Endodermal cell (in vitro differentiated cells): ENCODE data around the gene NTRK3. TPM values are rescaled to one million over a fixed set of nuclear protein-coding genes. Genes with fewer than 3 reads are reported as not detected.

Experiments used
- DNase-seq: peaks from one replicate; pipeline ENCODE4 v3.0.0-alpha.2; 2017
- H3K27ac ChIP-seq: 2 replicates; pipeline ENCODE4 v1.5.1; 2013; ENCODE audit warnings: mild to moderate bottlenecking, low read depth, low read length, moderate library complexity
- H3K27me3 ChIP-seq: 2 replicates; pipeline ENCODE4 v1.6.1; 2013; ENCODE audit warnings: mild to moderate bottlenecking, low read length, moderate library complexity; ENCODE audit not compliant: insufficient read depth, control insufficient read depth, poor library complexity, severe bottlenecking
- H3K36me3 ChIP-seq: 2 replicates; pipeline ENCODE4 v1.7.0; 2013; ENCODE audit warnings: mild to moderate bottlenecking, low read length, moderate library complexity; ENCODE audit not compliant: control insufficient read depth, insufficient read depth
- H3K4me1 ChIP-seq: one replicate; pipeline ENCODE4 v1.7.0; 2013; ENCODE audit warnings: low read length; ENCODE audit not compliant: control insufficient read depth, insufficient read depth
- H3K4me3 ChIP-seq: 2 replicates; pipeline ENCODE4 v1.5.1; 2013; ENCODE audit warnings: mild to moderate bottlenecking, low read length, moderate library complexity
- H3K9ac ChIP-seq: 2 replicates; pipeline ENCODE4 v1.6.1; 2013; ENCODE audit warnings: mild to moderate bottlenecking, low read length, moderate library complexity; ENCODE audit not compliant: poor library complexity, severe bottlenecking; ENCODE audit errors: extremely low read depth
- H3K9me3 ChIP-seq: 2 replicates; pipeline ENCODE4 v1.6.1; 2013; ENCODE audit warnings: mild to moderate bottlenecking, low read length, moderate library complexity; ENCODE audit not compliant: control insufficient read depth
- H3K27ac Mint-ChIP-seq: 2 replicates; pipeline ENCODE4 v1.8.0; 2020; ENCODE audit warnings: mixed read lengths
- H3K27me3 Mint-ChIP-seq: 2 replicates; pipeline ENCODE4 v1.8.0; 2021; ENCODE audit warnings: mild to moderate bottlenecking, mixed read lengths; ENCODE audit not compliant: insufficient read depth
- H3K36me3 Mint-ChIP-seq: 2 replicates; pipeline ENCODE4 v1.8.0; 2020; ENCODE audit warnings: low read depth, mixed read lengths
- H3K4me1 Mint-ChIP-seq: 2 replicates; pipeline ENCODE4 v1.8.0; 2020; ENCODE audit warnings: mixed read lengths
- H3K4me3 Mint-ChIP-seq: 2 replicates; pipeline ENCODE4 v1.8.0; 2020; ENCODE audit warnings: mild to moderate bottlenecking, moderate library complexity, mixed read lengths
- H3K9me3 Mint-ChIP-seq: 2 replicates; pipeline ENCODE4 v1.8.0; 2020; ENCODE audit warnings: mild to moderate bottlenecking, mixed read lengths
- WGBS, 2 experiments: methylation state at CpG; one replicate each; pipeline versions ENCODE4 v1.1.5 to v1.1.7; 2013; ENCODE audit warnings: missing lambda C conversion rate in 2 of 2, mixed read lengths in 1 of 2; ENCODE audit not compliant: insufficient coverage in 1 of 2, insufficient read length in 1 of 2; 5-methylcytosine and 5-hydroxymethylcytosine counted together
- total RNA-seq, 2 donors: library from RNA; stranded (reverse); fragmentation: NEBNext Ultra II Directional in 1 of 2; extraction: Animal tissue kit (Norgen Biotek cat#: 25700) in 1 of 2; gene quantifications; 2 replicates in 1 of 2; 3 replicates in 1 of 2; pipeline ENCODE4 v1.2.1, GENCODE V29; 2021
- TF ChIP-seq, protein P1 (sequence below): fragments of 200-600 bp; sonication (generic); conservative IDR thresholded peaks from 2 replicates; pipeline ENCODE4 v1.5.0; 2021; ENCODE audit warnings: antibody characterized with exemption, mild to moderate bottlenecking

Gene NTRK3
- total RNA-seq, 2 donors from 2014 or later = 0.11 to 0.86 TPM

DNA sequence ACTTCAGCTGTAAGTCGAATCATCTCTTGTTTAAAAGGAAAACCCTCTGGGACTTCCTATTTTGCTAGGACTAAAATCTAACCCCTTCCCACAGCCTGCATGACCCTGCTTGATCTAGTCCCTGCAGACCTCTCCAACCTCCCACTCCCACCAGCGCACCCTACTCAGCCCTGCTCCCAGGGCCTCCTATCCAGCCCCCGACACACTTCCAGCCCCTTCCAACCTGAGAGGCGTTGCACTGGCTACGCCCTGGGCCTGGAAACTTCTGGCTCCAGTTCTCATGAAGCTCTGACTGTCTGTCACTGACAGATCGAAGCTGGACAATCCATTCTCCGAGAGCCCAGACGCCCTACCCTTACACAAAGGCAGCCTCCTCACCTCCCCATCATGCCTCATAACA is 21.8 kb downstream of the NTRK3 start:
- Histone ChIP-seq H3K9ac (no peak overlapping the region), H3K4me3 (no peak overlapping the region), H3K9me3 (no peaks in the 10 kb centered on the region), H3K27ac (no peak overlapping the region), H3K36me3 (no peaks in the 10 kb centered on the region), H3K27me3 (no peaks in the 10 kb centered on the region), H3K4me1 (no peaks in the 10 kb centered on the region)
- no peaks in the 10 kb centered on the region for H3K9me3 Mint-ChIP-seq
- H3K27ac Mint-ChIP-seq = no peak overlapping the region
- H3K4me3 Mint-ChIP-seq = no peak overlapping the region
- H3K4me1 Mint-ChIP-seq = no peaks in the 10 kb centered on the region
- H3K36me3 Mint-ChIP-seq = no peaks in the 10 kb centered on the region
- 88 to 94% methylated on average over 6 to 8 of the region's 8 CpGs for WGBS, 2 experiments
- DNase-seq = no peak
- peaks cover 5% of the 10 kb centered on the region for H3K27me3 Mint-ChIP-seq
- TF ChIP-seq, protein P1, sequence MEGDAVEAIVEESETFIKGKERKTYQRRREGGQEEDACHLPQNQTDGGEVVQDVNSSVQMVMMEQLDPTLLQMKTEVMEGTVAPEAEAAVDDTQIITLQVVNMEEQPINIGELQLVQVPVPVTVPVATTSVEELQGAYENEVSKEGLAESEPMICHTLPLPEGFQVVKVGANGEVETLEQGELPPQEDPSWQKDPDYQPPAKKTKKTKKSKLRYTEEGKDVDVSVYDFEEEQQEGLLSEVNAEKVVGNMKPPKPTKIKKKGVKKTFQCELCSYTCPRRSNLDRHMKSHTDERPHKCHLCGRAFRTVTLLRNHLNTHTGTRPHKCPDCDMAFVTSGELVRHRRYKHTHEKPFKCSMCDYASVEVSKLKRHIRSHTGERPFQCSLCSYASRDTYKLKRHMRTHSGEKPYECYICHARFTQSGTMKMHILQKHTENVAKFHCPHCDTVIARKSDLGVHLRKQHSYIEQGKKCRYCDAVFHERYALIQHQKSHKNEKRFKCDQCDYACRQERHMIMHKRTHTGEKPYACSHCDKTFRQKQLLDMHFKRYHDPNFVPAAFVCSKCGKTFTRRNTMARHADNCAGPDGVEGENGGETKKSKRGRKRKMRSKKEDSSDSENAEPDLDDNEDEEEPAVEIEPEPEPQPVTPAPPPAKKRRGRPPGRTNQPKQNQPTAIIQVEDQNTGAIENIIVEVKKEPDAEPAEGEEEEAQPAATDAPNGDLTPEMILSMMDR = no peak

DNA sequence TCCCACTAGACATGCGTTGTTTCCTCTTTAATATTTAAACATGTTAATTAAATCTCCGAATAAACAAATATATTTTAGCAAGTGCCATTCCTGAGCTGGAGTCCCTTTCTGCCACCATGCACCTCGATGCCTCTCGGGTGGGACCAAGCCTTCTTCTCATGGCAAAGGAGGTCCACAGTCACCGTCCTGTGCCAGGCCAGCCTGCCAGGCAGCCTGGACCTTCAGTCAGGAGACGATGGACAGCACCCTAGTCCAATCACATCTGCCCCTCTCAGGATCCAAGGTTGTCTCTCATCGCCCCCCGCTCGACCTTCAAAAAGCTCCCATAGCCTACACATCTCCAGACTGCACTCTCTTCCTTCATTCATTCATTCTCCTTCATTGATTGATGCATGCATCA is 22.6 kb downstream of the NTRK3 start:
- no peaks in the 10 kb centered on the region for H3K4me1 Mint-ChIP-seq

DNA sequence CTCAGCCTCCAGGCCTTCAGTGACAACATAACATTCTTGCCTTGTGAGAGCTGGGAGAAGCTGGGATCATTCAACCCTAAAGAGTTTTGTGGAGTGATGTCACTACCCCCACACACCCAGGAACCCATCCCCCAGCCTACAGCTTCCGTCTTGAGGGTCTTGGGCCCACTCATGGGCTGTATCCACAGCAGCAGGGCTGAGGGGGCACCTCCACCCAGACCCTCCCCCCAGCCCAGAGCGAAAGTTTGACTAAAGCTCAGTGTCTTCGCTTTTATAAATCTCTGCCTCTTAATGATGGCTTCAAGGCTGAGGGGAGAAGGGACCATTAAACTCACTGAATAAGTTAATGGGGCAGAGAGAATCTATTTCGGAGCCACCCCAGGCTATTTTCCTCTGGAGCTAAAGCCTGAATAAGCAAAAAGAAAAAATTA is 23.8 kb downstream of the NTRK3 start:
- Histone ChIP-seq H3K9me3 (no peaks in the 10 kb centered on the region), H3K4me3 (no peak overlapping the region), H3K9ac (no peak overlapping the region), H3K27ac (no peak overlapping the region), H3K4me1 (no peaks in the 10 kb centered on the region), H3K27me3 (no peaks in the 10 kb centered on the region), H3K36me3 (no peaks in the 10 kb centered on the region)
- TF ChIP-seq, protein P1 = no peak
- DNase-seq = no peak
- H3K9me3 Mint-ChIP-seq = peaks cover 4% of the 10 kb centered on the region
- peaks cover 13% of the 10 kb centered on the region for H3K27me3 Mint-ChIP-seq
- H3K4me1 Mint-ChIP-seq = no peaks in the 10 kb centered on the region
- no peaks in the 10 kb centered on the region for H3K36me3 Mint-ChIP-seq
- WGBS, 2 experiments = 89% methylated on average over 2 to 4 of the region's 4 CpGs
- H3K27ac Mint-ChIP-seq = no peak overlapping the region
- H3K4me3 Mint-ChIP-seq = no peak overlapping the region

More for the DNA sequence above, 22.6 kb downstream of the NTRK3 start:
- no peak for DNase-seq
- Mint-ChIP-seq H3K9me3 (peaks cover 4% of the 10 kb centered on the region), H3K27me3 (peaks cover 10% of the 10 kb centered on the region), H3K4me3 (no peak overlapping the region), H3K27ac (no peak overlapping the region), H3K36me3 (no peaks in the 10 kb centered on the region)
- Histone ChIP-seq H3K9ac (no peak overlapping the region), H3K4me1 (no peaks in the 10 kb centered on the region), H3K9me3 (no peaks in the 10 kb centered on the region), H3K27ac (no peak overlapping the region), H3K36me3 (no peaks in the 10 kb centered on the region), H3K4me3 (no peak overlapping the region), H3K27me3 (no peaks in the 10 kb centered on the region)
- 85 to 91% methylated on average over 4 to 9 of the region's 9 CpGs for WGBS, 2 experiments
- TF ChIP-seq, protein P1 = no peak
